Endothelial cell of umbilical vein (primary cell): Measurements from ENCODE around the gene RUFY3.

Experiments
- EZH2 ChIP-seq: IDR thresholded peaks from 2 replicates; pipeline ENCODE4 v1.6.1; 2012; ENCODE audit warnings: borderline replicate concordance, low read depth, mild to moderate bottlenecking, moderate library complexity, low read length, inconsistent platforms; ENCODE audit not compliant: severe bottlenecking
- FOS ChIP-seq: IDR thresholded peaks from 2 replicates; pipeline ENCODE4 v1.6.1; 2011; ENCODE audit warnings: mild to moderate bottlenecking, low read length, moderate library complexity, borderline replicate concordance; ENCODE audit not compliant: insufficient read depth
- GATA2 ChIP-seq: IDR thresholded peaks from 2 replicates; pipeline ENCODE4 v1.7.0; 2011; ENCODE audit warnings: low read depth, mild to moderate bottlenecking, moderate library complexity, mixed read lengths, low read length; ENCODE audit not compliant: insufficient read length, insufficient read depth
- JUN ChIP-seq: IDR thresholded peaks from 2 replicates; pipeline ENCODE4 v1.6.1; 2011; ENCODE audit warnings: borderline replicate concordance, low read depth; ENCODE audit not compliant: insufficient read length, insufficient read depth
- MYC ChIP-seq: IDR thresholded peaks from one replicate; pipeline ENCODE4 v1.6.1; 2011; ENCODE audit warnings: mild to moderate bottlenecking, low read depth, low read length
- POLR2A ChIP-seq: IDR thresholded peaks from 2 replicates; pipeline ENCODE4 v1.6.1; 2012; ENCODE audit warnings: low read depth, mild to moderate bottlenecking, control low read depth, low read length
- POLR2AphosphoS5 ChIP-seq: IDR thresholded peaks from 2 replicates; pipeline ENCODE4 v1.6.1; 2012; ENCODE audit warnings: low read depth, mild to moderate bottlenecking, control low read depth, low read length, moderate library complexity; ENCODE audit not compliant: insufficient read depth
- TF ChIP-seq, protein P1 (sequence below), 2 donors: IDR thresholded peaks; 1 replicate in 1 of 2; 2 replicates in 1 of 2; pipeline ENCODE4 v1.5.1; 2011; ENCODE audit warnings: low read length in 2 of 2, mild to moderate bottlenecking in 2 of 2, moderate library complexity in 2 of 2, control low read depth in 1 of 2, inconsistent platforms in 1 of 2, low read depth in 1 of 2; ENCODE audit not compliant: insufficient read depth in 1 of 2; ENCODE audit errors: extremely low read depth in 1 of 2
- TF ChIP-seq, protein P2 (sequence below): IDR thresholded peaks from 2 replicates; pipeline ENCODE4 v1.6.1; 2011; ENCODE audit not compliant: insufficient read depth, insufficient read length

DNA sequence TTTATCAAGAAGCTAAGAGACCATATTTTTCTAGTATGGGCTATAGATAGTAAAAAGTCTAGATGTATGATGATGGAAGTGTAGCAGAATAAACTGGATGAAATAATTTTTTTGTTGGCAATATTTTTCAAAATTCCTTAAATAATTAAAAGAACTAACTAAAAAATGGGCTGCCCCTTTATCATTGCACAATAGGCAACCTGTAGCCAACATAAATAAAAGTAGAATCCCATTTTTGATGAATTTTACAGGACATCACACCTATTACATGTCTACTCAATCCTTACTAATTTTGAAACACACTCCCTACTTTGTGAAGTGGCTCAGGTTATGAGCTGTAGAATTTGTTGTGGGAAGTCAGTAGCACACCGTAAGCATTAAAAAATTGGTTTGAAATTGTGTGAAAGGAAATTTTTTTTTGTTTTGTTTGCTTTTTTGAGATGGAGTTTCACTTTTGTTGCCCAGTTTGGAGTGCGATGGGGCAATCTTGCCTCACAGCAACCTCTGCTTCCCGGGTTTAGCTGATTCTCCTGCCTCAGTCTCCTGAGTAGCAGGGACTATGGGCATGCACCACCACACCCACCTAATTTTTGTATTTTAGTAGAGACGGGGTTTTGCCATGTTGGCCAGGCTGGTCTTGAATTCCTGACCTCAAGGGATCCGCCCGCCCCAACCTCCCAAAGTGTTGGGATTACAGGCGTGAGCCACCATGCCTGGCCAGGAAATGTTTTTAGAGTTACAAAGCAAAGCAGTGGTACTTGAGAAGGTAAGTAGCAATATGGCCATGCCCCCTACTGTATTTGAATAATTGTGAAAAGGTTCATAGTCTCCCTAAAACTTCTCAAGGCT, 8.9 kb upstream of the RUFY3 start:
- TF ChIP-seq MYC (no peak), EZH2 (no peak), POLR2A (no peak), GATA2 (no peak), POLR2AphosphoS5 (no peak), JUN (no peak), FOS (no peak)
- TF ChIP-seq, protein P1, sequence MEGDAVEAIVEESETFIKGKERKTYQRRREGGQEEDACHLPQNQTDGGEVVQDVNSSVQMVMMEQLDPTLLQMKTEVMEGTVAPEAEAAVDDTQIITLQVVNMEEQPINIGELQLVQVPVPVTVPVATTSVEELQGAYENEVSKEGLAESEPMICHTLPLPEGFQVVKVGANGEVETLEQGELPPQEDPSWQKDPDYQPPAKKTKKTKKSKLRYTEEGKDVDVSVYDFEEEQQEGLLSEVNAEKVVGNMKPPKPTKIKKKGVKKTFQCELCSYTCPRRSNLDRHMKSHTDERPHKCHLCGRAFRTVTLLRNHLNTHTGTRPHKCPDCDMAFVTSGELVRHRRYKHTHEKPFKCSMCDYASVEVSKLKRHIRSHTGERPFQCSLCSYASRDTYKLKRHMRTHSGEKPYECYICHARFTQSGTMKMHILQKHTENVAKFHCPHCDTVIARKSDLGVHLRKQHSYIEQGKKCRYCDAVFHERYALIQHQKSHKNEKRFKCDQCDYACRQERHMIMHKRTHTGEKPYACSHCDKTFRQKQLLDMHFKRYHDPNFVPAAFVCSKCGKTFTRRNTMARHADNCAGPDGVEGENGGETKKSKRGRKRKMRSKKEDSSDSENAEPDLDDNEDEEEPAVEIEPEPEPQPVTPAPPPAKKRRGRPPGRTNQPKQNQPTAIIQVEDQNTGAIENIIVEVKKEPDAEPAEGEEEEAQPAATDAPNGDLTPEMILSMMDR (IDR thresholded peaks at IDR 0.05; ENCODE audit: extremely low read depth in 1 of 2, insufficient read depth in 1 of 2, low read depth in 1 of 2, low read length in 2 of 2) = no peak
- TF ChIP-seq, protein P2, sequence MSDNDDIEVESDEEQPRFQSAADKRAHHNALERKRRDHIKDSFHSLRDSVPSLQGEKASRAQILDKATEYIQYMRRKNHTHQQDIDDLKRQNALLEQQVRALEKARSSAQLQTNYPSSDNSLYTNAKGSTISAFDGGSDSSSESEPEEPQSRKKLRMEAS = no peak
